ENCODE data around the gene VAT1. TPM values are rescaled to one million over a fixed set of nuclear protein-coding genes. Genes with fewer than 3 reads are reported as not detected.

The VAT1 gene
- total and polyA plus RNA-seq, 9 of the 15 experiments (the other 6 are each of a cell fraction or from before 2014, with no cell fraction given), result 29.4 to 153 (median 66.7) TPM

GRCh38 chr17:42989141-42989540, 33.0 kb downstream of the VAT1 start:
- FAIRE-seq, result no peak
- H3K79me2 ChIP-seq (ENCODE audit: control insufficient read depth, insufficient read depth, low read length), result peaks cover 9% of the 10 kb centered on the region
- TF ChIP-seq HINFP (tag; conservative IDR thresholded peaks at IDR 0.05; ENCODE audit: low read depth) (no peak), ZNF318 (IDR thresholded peaks at IDR 0.05; ENCODE audit: borderline replicate concordance in 1 of 2, low read depth in 1 of 2) (no peak), HDAC3 (IDR thresholded peaks at IDR 0.05; ENCODE audit: borderline replicate concordance, partially characterized antibody) (no peak), MEF2D (tag; conservative IDR thresholded peaks at IDR 0.05; ENCODE audit: low read depth) (no peak), ZNF551 (CRISPR knock-in tag; IDR thresholded peaks at IDR 0.05) (no peak), ZC3H8 (IDR thresholded peaks at IDR 0.05) (no peak), RNF219 (CRISPR knock-in tag; IDR thresholded peaks at IDR 0.05) (no peak)
- TF ChIP-seq, protein P1, sequence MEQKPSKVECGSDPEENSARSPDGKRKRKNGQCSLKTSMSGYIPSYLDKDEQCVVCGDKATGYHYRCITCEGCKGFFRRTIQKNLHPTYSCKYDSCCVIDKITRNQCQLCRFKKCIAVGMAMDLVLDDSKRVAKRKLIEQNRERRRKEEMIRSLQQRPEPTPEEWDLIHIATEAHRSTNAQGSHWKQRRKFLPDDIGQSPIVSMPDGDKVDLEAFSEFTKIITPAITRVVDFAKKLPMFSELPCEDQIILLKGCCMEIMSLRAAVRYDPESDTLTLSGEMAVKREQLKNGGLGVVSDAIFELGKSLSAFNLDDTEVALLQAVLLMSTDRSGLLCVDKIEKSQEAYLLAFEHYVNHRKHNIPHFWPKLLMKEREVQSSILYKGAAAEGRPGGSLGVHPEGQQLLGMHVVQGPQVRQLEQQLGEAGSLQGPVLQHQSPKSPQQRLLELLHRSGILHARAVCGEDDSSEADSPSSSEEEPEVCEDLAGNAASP (IDR thresholded peaks at IDR 0.05), result no peak

More at GRCh38 chr17:42989141-42989540, 33.0 kb downstream of the VAT1 start:
- Histone ChIP-seq H3K36me3 (ENCODE audit: control insufficient read depth, insufficient read depth, low read length) (peaks cover 88% of the 10 kb centered on the region), H3K9me1 (ENCODE audit: control insufficient read depth, insufficient read depth, low read length) (no peaks in the 10 kb centered on the region), H3K27me3 (ENCODE audit: control insufficient read depth in 2 of 2, insufficient read depth in 2 of 2, low read length in 2 of 2) (no peaks in the 10 kb centered on the region), H4K20me1 (replicated peaks; ENCODE audit: control insufficient read depth, insufficient read depth, low read length) (no peaks in the 10 kb centered on the region), H3K4me3 (no peak overlapping the region), H3K27ac (ENCODE audit: extremely low read depth, low read depth, low read length) (no peak overlapping the region), H2AFZ (ENCODE audit: low read depth, low read length) (no peak overlapping the region), H3K4me1 (replicated peaks in 1 of 2; ENCODE audit: control insufficient read depth in 2 of 2, insufficient read depth in 2 of 2, low read length in 2 of 2) (0 out of 5 replicates have a peak, but pooled peaks cover 0 to 2% of the 10 kb centered on the region in 2 experiments), H3K9me3 (replicated peaks; ENCODE audit: control insufficient read depth, insufficient read depth, low read depth, low read length) (no peaks in the 10 kb centered on the region), H3K4me2 (ENCODE audit: insufficient read depth, low read length) (no peak overlapping the region), H3K9ac (ENCODE audit: insufficient read depth in 1 of 2, low read depth in 2 of 2, low read length in 2 of 2) (no peak overlapping the region)
- no peak for DNase-seq (ENCODE audit: extremely low read depth in 1 of 4, low spot score in 3 of 4)
- in situ Hi-C loops (cut with MboI), result no loop called here
- no TSS peak for BruUV-seq (replicated peaks)
- intact Hi-C loops (cut with micrococcal nuclease), result no loop called here
- ChIA-PET CTCF (ENCODE audit: low intra/inter-chr PET ratio) (no interaction called here), POLR2A (no interaction called here)
- 96% methylated on average over 3 of the region's 5 CpGs for WGBS (ENCODE audit: insufficient coverage, low coverage, missing lambda C conversion rate)
- no peak for ATAC-seq

All from K562 (cell line).